ENCODE results near the gene MAG.

MAG gene

GRCh38 chr19:35299523-35300338 lies 7.8 kb downstream of the MAG start:
- DNase-seq (ENCODE audit: low spot score): no peak

- DNase-seq (ENCODE audit: low spot score): no peak
Observed at GRCh38 chr19:35300339-35300649, 8.3 kb downstream of the MAG start.

- DNase-seq (ENCODE audit: low spot score): no peak
Observed at GRCh38 chr19:35301961-35302360, 10.0 kb downstream of the MAG start.

GRCh38 chr19:35302446-35302845 lies 10.5 kb downstream of the MAG start:
- no peak for DNase-seq (ENCODE audit: low spot score)

- no peak for DNase-seq (ENCODE audit: low spot score)
Observed at GRCh38 chr19:35303357-35303915, 11.5 kb downstream of the MAG start.

GRCh38 chr19:35304036-35304435 lies 12.1 kb downstream of the MAG start:
- no peak for DNase-seq (ENCODE audit: low spot score)

- no peak for DNase-seq (ENCODE audit: low spot score)
Observed at GRCh38 chr19:35305181-35305580, 13.2 kb downstream of the MAG start.

GRCh38 chr19:35306473-35307246 lies 14.7 kb downstream of the MAG start:
- DNase-seq (ENCODE audit: low spot score): peak; percentile 67

- DNase-seq (ENCODE audit: low spot score): no peak
Observed at GRCh38 chr19:35307931-35308330, 16.0 kb downstream of the MAG start.

GRCh38 chr19:35308910-35309309 lies 16.9 kb downstream of the MAG start:
- no peak for DNase-seq (ENCODE audit: low spot score)

GRCh38 chr19:35309481-35310279 lies 17.7 kb downstream of the MAG start:
- DNase-seq (ENCODE audit: low spot score): no peak

- no peak for DNase-seq (ENCODE audit: low spot score)
Observed at GRCh38 chr19:35310331-35310730, 18.4 kb downstream of the MAG start.

GRCh38 chr19:35310811-35311465 lies 19.0 kb downstream of the MAG start:
- DNase-seq (ENCODE audit: low spot score): no peak

GRCh38 chr19:35311901-35312665 lies 20.1 kb downstream of the MAG start:
- DNase-seq (ENCODE audit: low spot score): no peak

- no peak for DNase-seq (ENCODE audit: low spot score)
Observed at GRCh38 chr19:35313587-35313986, 21.6 kb downstream of the MAG start.

- no peak for DNase-seq (ENCODE audit: low spot score)
Observed at GRCh38 chr19:35314031-35314430, 22.1 kb downstream of the MAG start.

GRCh38 chr19:35314858-35315470 lies 23.0 kb downstream of the MAG start:
- no peak for DNase-seq (ENCODE audit: low spot score)

GRCh38 chr19:35315883-35316282 lies 23.9 kb downstream of the MAG start:
- DNase-seq (ENCODE audit: low spot score): no peak

- no peak for DNase-seq (ENCODE audit: low spot score)
Observed at GRCh38 chr19:35316560-35316959, 24.6 kb downstream of the MAG start.

GRCh38 chr19:35317464-35318043 lies 25.6 kb downstream of the MAG start:
- no peak for DNase-seq (ENCODE audit: low spot score)
